ENCODE results near the gene THOC2.
"Not testable (repeated sequence)": the region's sequence is repeated elsewhere in the genome, so short reads cannot be mapped to it uniquely, and the experiment has no call there.

The THOC2 gene

GRCh38 chrX:123732670-123733363 is at the start of gene THOC2:
THOC2 (minus strand) TSS chrX:123733052; CDS start chrX:123733022, 30 bp downstream.
- Histone ChIP-seq H3K4me1 (peaks cover 33% of the 10 kb centered on the region), H3K27ac (peak within 1 kb of the TSS; percentile 91), H3K4me3 (peak within 1 kb of the TSS; percentile 84), H3K9ac (peak within 1 kb of the TSS; percentile 90), H3K27me3 (peaks cover 10% of the 10 kb centered on the region; the same call in 1 of the 2 replicates), H3K4me2 (peak within 1 kb of the TSS; percentile 73), H3K36me3 (0 out of 2 replicates have a peak, but pooled peaks cover 5% of the 10 kb centered on the region), H4K20me1 (peaks cover 46% of the 10 kb centered on the region), H3K9me3 (peaks cover 16% of the 10 kb centered on the region)
- TF ChIP-seq Cebpa-rat (IDR thresholded peaks at IDR 0.05): no peak

GRCh38 chrX:123781786-123782185 is 48.9 kb upstream of the THOC2 start:
- H3K9me3 ChIP-seq, H3K27ac ChIP-seq, H3K4me3 ChIP-seq, H4K20me1 ChIP-seq, H3K27me3 ChIP-seq, H3K4me1 ChIP-seq, H3K4me2 ChIP-seq, H3K36me3 ChIP-seq, H3K9ac ChIP-seq: not testable (repeated sequence)

GRCh38 chrX:123779908-123780396 is 47.1 kb upstream of the THOC2 start:
- H3K36me3 ChIP-seq: no peaks in the 10 kb centered on the region
- H3K9ac ChIP-seq: no peak overlapping the region
- H3K9me3 ChIP-seq: no peaks in the 10 kb centered on the region
- no peak overlapping the region for H3K4me2 ChIP-seq
- H3K27me3 ChIP-seq: no peaks in the 10 kb centered on the region
- TF ChIP-seq Cebpa-rat (IDR thresholded peaks at IDR 0.05): no peak
- H4K20me1 ChIP-seq: no peaks in the 10 kb centered on the region
- H3K4me3 ChIP-seq: no peak overlapping the region
- H3K4me1 ChIP-seq: peaks cover 4% of the 10 kb centered on the region; the same call in 1 of the 2 replicates
- no peak overlapping the region for H3K27ac ChIP-seq

- no peaks in the 10 kb centered on the region for H4K20me1 ChIP-seq
- H3K4me2 ChIP-seq: no peak overlapping the region
These were observed 40.6 kb upstream of the THOC2 start for GRCh38 chrX:123773258-123773988.

GRCh38 chrX:123771449-123772064 is 38.7 kb upstream of the THOC2 start:
- Histone ChIP-seq H3K27ac (no peak overlapping the region), H3K36me3 (no peaks in the 10 kb centered on the region), H3K4me3 (no peak overlapping the region), H3K4me2 (no peak overlapping the region), H3K9ac (no peak overlapping the region), H4K20me1 (no peaks in the 10 kb centered on the region), H3K27me3 (peaks cover 19% of the 10 kb centered on the region; the same call in 1 of the 2 replicates), H3K9me3 (no peaks in the 10 kb centered on the region), H3K4me1 (no peaks in the 10 kb centered on the region)
- TF ChIP-seq Cebpa-rat (IDR thresholded peaks at IDR 0.05): no peak

More at GRCh38 chrX:123773258-123773988, 40.6 kb upstream of the THOC2 start:
- H3K27ac ChIP-seq: no peak overlapping the region
- H3K36me3 ChIP-seq: no peaks in the 10 kb centered on the region
- no peak overlapping the region for H3K9ac ChIP-seq
- H3K27me3 ChIP-seq: peaks cover 19% of the 10 kb centered on the region; the same call in 1 of the 2 replicates
- no peaks in the 10 kb centered on the region for H3K4me1 ChIP-seq
- H3K4me3 ChIP-seq: no peak overlapping the region
- TF ChIP-seq Cebpa-rat (IDR thresholded peaks at IDR 0.05): no peak
- H3K9me3 ChIP-seq: no peaks in the 10 kb centered on the region

- Histone ChIP-seq H3K9ac (no peak overlapping the region), H3K4me3 (peak overlapping the region; percentile 55), H3K4me2 (peak overlapping the region; percentile 53; the same call in 1 of the 2 replicates), H4K20me1 (no peaks in the 10 kb centered on the region), H3K27me3 (0 out of 2 replicates have a peak, but pooled peaks cover 6% of the 10 kb centered on the region), H3K4me1 (peaks cover 11% of the 10 kb centered on the region), H3K9me3 (peaks cover 2% of the 10 kb centered on the region), H3K36me3 (no peaks in the 10 kb centered on the region), H3K27ac (no peak overlapping the region)
- no peak for TF ChIP-seq Cebpa-rat (IDR thresholded peaks at IDR 0.05)
These were observed 32.4 kb upstream of the THOC2 start for GRCh38 chrX:123764967-123765871.

GRCh38 chrX:123759849-123760248 is 27.0 kb upstream of the THOC2 start:
- not testable (repeated sequence) for H3K27me3 ChIP-seq, H3K4me3 ChIP-seq

GRCh38 chrX:123757794-123758193 is 24.9 kb upstream of the THOC2 start:
- not testable (repeated sequence) for H3K4me3 ChIP-seq, H4K20me1 ChIP-seq, H3K27ac ChIP-seq, H3K4me1 ChIP-seq, H3K36me3 ChIP-seq, H3K27me3 ChIP-seq, H3K4me2 ChIP-seq, H3K9ac ChIP-seq
- H3K9me3 ChIP-seq: peaks cover 19% of the 10 kb centered on the region

More at GRCh38 chrX:123759849-123760248, 27.0 kb upstream of the THOC2 start:
- not testable (repeated sequence) for H3K4me2 ChIP-seq, H3K9ac ChIP-seq, H3K36me3 ChIP-seq, H3K27ac ChIP-seq, H4K20me1 ChIP-seq
- peaks cover 19% of the 10 kb centered on the region for H3K9me3 ChIP-seq
- peaks cover 11% of the 10 kb centered on the region for H3K4me1 ChIP-seq

- H3K4me2 ChIP-seq: no peak overlapping the region
- no peaks in the 10 kb centered on the region for H3K36me3 ChIP-seq
- no peak overlapping the region for H3K9ac ChIP-seq
- no peak overlapping the region for H3K4me3 ChIP-seq
- no peaks in the 10 kb centered on the region for H4K20me1 ChIP-seq
- H3K9me3 ChIP-seq: peaks cover 19% of the 10 kb centered on the region
- H3K27ac ChIP-seq: no peak overlapping the region
- TF ChIP-seq Cebpa-rat (IDR thresholded peaks at IDR 0.05): no peak
- H3K27me3 ChIP-seq: 0 out of 2 replicates have a peak, but pooled peaks cover 8% of the 10 kb centered on the region
- H3K4me1 ChIP-seq: 0 out of 2 replicates have a peak, but pooled peaks cover 7% of the 10 kb centered on the region
These were observed 23.5 kb upstream of the THOC2 start for GRCh38 chrX:123756320-123756719.

Data from BLaER1 (cell line).